Natural killer cell (primary cell): ENCODE results near the gene TECPR1. TPM values are rescaled to one million over a fixed set of nuclear protein-coding genes. Genes with fewer than 3 reads are reported as not detected.

ENCODE experiments used
- ATAC-seq, 3 donors: fragments of 150-1000 bp in 2 of 3; fragments of 200-7000 bp in 1 of 3; cut with Tn5 transposase; 1 replicate in 1 of 3; 2 replicates in 2 of 3; pipeline ENCODE4 v1.10.0; 2021; ENCODE audit warnings: mild to moderate bottlenecking in 2 of 3, moderate library complexity in 2 of 3
- DNase-seq, 2 donors: peaks; one replicate each; pipeline versions ENCODE4 v3.0.0 to v3.0.0-alpha.2; 2013 to 2021; ENCODE audit warnings: mixed read lengths in 1 of 2
- H3K27ac ChIP-seq: one replicate; pipeline ENCODE4 v1.5.1; 2013; ENCODE audit warnings: mild to moderate bottlenecking, low read length
- H3K27me3 ChIP-seq: one replicate; pipeline ENCODE4 v1.6.1; 2013; ENCODE audit warnings: low read length; ENCODE audit not compliant: control insufficient read depth, insufficient read depth
- H3K36me3 ChIP-seq: one replicate; pipeline ENCODE4 v1.6.1; 2013; ENCODE audit warnings: low read length; ENCODE audit not compliant: control insufficient read depth, insufficient read depth
- H3K4me1 ChIP-seq: one replicate; pipeline ENCODE4 v1.6.1; 2013; ENCODE audit warnings: low read length; ENCODE audit not compliant: control insufficient read depth, insufficient read depth
- H3K4me3 ChIP-seq: one replicate; pipeline ENCODE4 v1.5.1; 2013; ENCODE audit warnings: low read length
- H3K9me3 ChIP-seq: one replicate; pipeline ENCODE4 v1.6.1; 2013; ENCODE audit warnings: low read length; ENCODE audit not compliant: control insufficient read depth, insufficient read depth
- H3K27ac Mint-ChIP-seq, 2 donors: one replicate each; pipeline ENCODE4 v1.8.0; 2022; ENCODE audit warnings: mild to moderate bottlenecking in 2 of 2, mixed read lengths in 2 of 2, moderate library complexity in 1 of 2
- H3K27me3 Mint-ChIP-seq, 2 donors: one replicate each; pipeline ENCODE4 v1.8.0; 2022; ENCODE audit warnings: low read depth in 2 of 2, mixed read lengths in 2 of 2
- H3K36me3 Mint-ChIP-seq: one replicate; pipeline ENCODE4 v1.8.0; 2022; ENCODE audit warnings: mixed read lengths
- H3K4me1 Mint-ChIP-seq, 2 donors: one replicate each; pipeline ENCODE4 v1.8.0; 2022; ENCODE audit warnings: mixed read lengths in 2 of 2
- H3K4me3 Mint-ChIP-seq: one replicate; pipeline ENCODE4 v1.8.0; 2022; ENCODE audit warnings: mild to moderate bottlenecking, moderate library complexity, mixed read lengths
- H3K9me3 Mint-ChIP-seq, 2 donors: one replicate each; pipeline ENCODE4 v1.8.0; 2022; ENCODE audit warnings: mixed read lengths in 2 of 2
- WGBS: methylation state at CpG from one replicate; pipeline ENCODE4 v1.1.7; 2013; ENCODE audit warnings: missing lambda C conversion rate; ENCODE audit not compliant: insufficient coverage; 5-methylcytosine and 5-hydroxymethylcytosine counted together
- intact Hi-C: fragments of 100-400 bp; cut with micrococcal nuclease; formaldehyde crosslinking; loops from one replicate; pipeline ENCODE4 v1.14.2; 2022
- total RNA-seq, 4 donors: library from RNA; stranded (reverse); fragments of 120-200 nt in 1 of 4; gene quantifications; one replicate each; pipeline versions ENCODE4 v1.2.3 to v1.2.4, GENCODE V29; 2013 to 2022
- TF ChIP-seq, protein P1 (sequence below): fragments of 200-600 bp; IDR thresholded peaks from one replicate; pipeline ENCODE4 v1.8.0; 2022; ENCODE audit warnings: antibody characterized with exemption

The TECPR1 gene
- total RNA-seq, 3 donors from 2014 or later (not counting 1 experiment from before 2014, with no cell fraction given) = 68.8 to 76.7 (median 70.3) TPM

DNA sequence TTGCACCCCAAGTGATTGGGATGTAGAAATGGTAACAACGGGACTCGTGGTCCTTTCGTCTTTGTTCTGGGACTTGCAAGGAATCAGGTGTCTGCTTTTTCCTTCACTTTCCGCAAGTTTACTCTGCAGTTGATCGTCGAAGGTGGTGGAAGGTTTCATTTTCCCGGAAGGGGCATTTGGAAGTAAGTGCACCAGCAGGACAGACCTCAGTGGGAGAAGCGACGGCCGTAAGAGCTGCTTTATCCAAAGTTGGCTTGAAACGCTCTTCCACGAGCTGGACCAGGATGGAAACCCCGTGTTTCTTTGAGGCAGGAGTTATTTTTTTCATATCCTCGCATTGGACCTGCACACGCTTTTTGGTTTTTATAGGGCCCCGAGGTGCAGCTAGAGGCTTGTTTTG, 30.7 kb upstream of the TECPR1 start:
- Mint-ChIP-seq H3K27me3 (no peaks in the 10 kb centered on the region), H3K36me3 (no peaks in the 10 kb centered on the region), H3K4me3 (peak overlapping the region; percentile 80), H3K9me3 (no peaks in the 10 kb centered on the region), H3K27ac (peak overlapping the region; percentile 73 to 87), H3K4me1 (peaks cover 22 to 38% of the 10 kb centered on the region in 2 donors)
- H3K36me3 ChIP-seq = no peaks in the 10 kb centered on the region
- intact Hi-C loops = no loop called here
- 81% methylated on average over 16 of the region's 16 CpGs for WGBS
- no peaks in the 10 kb centered on the region for H3K27me3 ChIP-seq
- H3K4me3 ChIP-seq = no peak overlapping the region
- TF ChIP-seq, protein P1, sequence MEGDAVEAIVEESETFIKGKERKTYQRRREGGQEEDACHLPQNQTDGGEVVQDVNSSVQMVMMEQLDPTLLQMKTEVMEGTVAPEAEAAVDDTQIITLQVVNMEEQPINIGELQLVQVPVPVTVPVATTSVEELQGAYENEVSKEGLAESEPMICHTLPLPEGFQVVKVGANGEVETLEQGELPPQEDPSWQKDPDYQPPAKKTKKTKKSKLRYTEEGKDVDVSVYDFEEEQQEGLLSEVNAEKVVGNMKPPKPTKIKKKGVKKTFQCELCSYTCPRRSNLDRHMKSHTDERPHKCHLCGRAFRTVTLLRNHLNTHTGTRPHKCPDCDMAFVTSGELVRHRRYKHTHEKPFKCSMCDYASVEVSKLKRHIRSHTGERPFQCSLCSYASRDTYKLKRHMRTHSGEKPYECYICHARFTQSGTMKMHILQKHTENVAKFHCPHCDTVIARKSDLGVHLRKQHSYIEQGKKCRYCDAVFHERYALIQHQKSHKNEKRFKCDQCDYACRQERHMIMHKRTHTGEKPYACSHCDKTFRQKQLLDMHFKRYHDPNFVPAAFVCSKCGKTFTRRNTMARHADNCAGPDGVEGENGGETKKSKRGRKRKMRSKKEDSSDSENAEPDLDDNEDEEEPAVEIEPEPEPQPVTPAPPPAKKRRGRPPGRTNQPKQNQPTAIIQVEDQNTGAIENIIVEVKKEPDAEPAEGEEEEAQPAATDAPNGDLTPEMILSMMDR = no peak
- H3K27ac ChIP-seq = no peak overlapping the region
- peaks cover 59% of the 10 kb centered on the region for H3K4me1 ChIP-seq
- DNase-seq (no peak), ATAC-seq (no peak)
- no peaks in the 10 kb centered on the region for H3K9me3 ChIP-seq

DNA sequence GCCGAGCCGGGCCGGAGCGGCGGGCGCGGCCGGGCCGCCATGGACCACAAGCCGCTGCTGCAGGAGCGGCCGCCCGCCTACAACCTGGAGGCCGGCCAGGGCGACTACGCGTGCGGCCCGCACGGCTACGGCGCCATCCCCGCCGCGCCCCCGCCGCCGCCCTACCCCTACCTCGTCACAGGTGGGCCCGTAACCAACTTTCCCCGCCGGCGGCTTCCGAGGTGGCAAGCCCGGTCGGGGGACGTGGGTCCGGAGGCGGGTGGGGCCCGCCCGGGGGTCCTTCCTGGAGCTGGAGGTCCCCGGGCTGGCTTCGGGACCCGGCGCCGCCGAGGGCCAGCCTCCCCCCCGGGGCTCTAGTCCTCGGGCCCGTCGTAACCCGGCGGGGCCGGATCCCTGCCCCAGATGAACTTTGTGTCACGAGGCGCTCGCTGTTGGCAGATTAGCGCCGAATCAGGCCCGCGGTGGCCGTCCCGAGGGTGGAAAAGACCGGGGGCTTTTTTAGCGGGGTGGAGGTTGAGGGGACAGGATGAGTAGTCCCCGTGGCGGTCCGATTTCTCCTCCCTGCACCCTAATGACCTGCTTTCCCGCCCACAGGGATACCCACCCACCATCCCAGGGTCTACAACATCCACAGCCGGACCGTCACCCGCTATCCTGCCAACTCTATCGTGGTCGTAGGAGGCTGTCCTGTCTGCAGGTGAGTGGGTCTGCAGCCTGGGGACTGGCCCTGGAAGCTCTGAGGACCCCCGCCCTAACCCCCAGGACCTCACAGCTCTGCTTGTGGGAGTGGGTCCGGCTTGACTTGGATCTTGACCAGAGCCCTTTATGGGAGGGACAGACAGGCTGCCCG, 29.9 kb upstream of the TECPR1 start:
- 7% methylated on average over 76 of the region's 77 CpGs for WGBS
- no peaks in the 10 kb centered on the region for H3K9me3 Mint-ChIP-seq
- H3K27me3 ChIP-seq = no peaks in the 10 kb centered on the region
- H3K4me1 ChIP-seq = peaks cover 53% of the 10 kb centered on the region
- H3K4me3 ChIP-seq = peak overlapping the region; percentile 60
- H3K36me3 ChIP-seq = no peaks in the 10 kb centered on the region
- no peak overlapping the region for H3K27ac ChIP-seq
- H3K36me3 Mint-ChIP-seq = no peaks in the 10 kb centered on the region
- no peaks in the 10 kb centered on the region for H3K27me3 Mint-ChIP-seq
- ATAC-seq (peak; percentile 11 to 32 (median 24)), DNase-seq (peak; percentile 50 to 59)
- peak overlapping the region; percentile 73 to 87 for H3K27ac Mint-ChIP-seq
- no peaks in the 10 kb centered on the region for H3K9me3 ChIP-seq
- H3K4me3 Mint-ChIP-seq = peak overlapping the region; percentile 80
- intact Hi-C loops = loop anchor here (2.0 kb wide), 1 partner anchor 29 kb away; the partner anchor contains the start of gene TECPR1
- H3K4me1 Mint-ChIP-seq = peaks cover 22 to 38% of the 10 kb centered on the region in 2 donors
- TF ChIP-seq, protein P1 = no peak

DNA sequence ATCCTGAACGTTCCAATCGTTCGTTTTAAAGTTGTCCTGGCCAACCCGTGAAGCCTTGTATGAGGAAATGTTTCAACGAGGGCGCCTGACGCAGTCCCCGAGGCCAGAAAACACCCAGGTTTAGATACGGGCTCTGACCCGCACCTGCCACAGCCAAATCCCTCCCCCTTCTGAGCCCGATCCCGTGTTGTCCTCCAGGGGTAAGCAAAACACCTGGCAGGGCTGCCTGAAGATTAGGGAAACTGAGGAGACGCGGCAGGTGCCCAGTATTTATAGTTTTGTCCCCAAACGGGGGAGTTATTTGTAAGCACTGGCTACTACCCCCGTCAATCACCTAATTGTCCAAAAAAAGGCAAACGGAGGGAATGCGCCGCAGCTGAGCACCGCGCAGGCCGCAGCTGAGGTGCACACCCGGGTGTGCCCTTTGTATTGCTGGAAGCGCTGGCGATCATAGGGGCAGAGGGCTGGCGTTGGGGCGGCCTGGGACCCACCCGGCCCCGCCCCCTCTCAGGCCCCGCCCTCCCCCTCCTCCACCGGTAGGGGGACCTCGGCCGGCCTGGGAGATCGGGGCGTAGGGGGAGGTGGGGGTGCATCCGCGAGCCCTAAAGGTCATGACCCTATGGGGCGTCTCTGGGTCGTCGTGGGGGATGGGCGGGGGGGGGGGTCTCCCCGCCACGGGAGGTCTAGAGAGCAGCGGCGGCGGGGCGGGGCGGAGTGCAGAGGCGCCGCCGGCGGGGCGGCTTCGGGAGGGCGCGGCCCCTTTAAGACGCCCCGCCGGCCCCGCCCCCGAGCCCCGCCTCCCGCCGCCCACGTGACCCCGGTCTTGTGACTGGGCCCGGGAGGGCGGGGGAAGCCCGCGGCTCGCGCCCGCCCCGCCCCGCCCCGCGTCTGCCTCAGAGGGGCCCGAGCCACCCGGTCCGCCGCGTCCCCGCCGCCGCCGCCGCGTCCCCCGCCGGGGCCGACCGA, 29.0 kb upstream of the TECPR1 start, which contains the start of gene BRI3:
Gene BRI3 (plus strand): TSS at position 896 of the 966 bp plus-strand sequence. CDS start 110 bp downstream, outside the sequence.
- under 1% methylated on average over 82 of the region's 92 CpGs for WGBS
- DNase-seq = peak; percentile 84 to 94
- peak; percentile 81 to 93 (median 85) for ATAC-seq
- Mint-ChIP-seq H3K27ac (peak within 1 kb of the TSS; percentile 74 to 87), H3K9me3 (no peaks in the 10 kb centered on the region), H3K27me3 (no peaks in the 10 kb centered on the region), H3K36me3 (no peaks in the 10 kb centered on the region), H3K4me1 (peaks cover 22 to 33% of the 10 kb centered on the region in 2 donors), H3K4me3 (peak within 1 kb of the TSS; percentile 88)
- Histone ChIP-seq H3K27ac (peak within 1 kb of the TSS; percentile 61), H3K4me1 (peaks cover 49% of the 10 kb centered on the region), H3K9me3 (no peaks in the 10 kb centered on the region), H3K27me3 (no peaks in the 10 kb centered on the region), H3K36me3 (no peaks in the 10 kb centered on the region), H3K4me3 (peak within 1 kb of the TSS; percentile 60)
- TF ChIP-seq, protein P1 = no peak
- intact Hi-C loops = loop anchor here (2.0 kb wide), 1 partner anchor 28 kb away; the partner anchor contains the start of gene TECPR1
